LNCAP (cell line): ENCODE data around the gene FARS2.

Source experiments
- TF ChIP-seq, protein P1 (sequence below): fragments of 450-650 bp; IDR thresholded peaks from 2 replicates; pipeline ENCODE4 v1.5.1; 2017; ENCODE audit warnings: mild to moderate bottlenecking

FARS2 gene

DNA sequence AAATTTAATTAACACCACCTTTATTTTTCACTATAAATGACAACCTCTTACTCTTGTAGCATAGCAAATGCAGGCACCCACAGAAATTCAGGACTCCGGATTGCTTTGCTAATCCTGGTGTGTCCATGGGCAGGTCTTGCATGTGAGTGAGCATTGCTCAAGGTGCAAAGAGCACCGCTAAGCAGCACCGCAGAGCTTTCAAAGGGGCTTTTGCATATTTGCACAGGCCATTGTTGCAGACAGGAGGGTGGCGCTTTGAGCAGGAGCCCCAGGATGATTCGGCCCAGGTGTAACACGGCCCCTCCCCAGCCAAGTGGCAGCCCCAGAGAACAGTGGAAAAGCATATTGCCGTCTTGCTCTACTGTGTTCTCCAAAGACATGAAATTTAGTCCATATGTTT, 452.2 kb downstream of the FARS2 start:
- TF ChIP-seq, protein P1, sequence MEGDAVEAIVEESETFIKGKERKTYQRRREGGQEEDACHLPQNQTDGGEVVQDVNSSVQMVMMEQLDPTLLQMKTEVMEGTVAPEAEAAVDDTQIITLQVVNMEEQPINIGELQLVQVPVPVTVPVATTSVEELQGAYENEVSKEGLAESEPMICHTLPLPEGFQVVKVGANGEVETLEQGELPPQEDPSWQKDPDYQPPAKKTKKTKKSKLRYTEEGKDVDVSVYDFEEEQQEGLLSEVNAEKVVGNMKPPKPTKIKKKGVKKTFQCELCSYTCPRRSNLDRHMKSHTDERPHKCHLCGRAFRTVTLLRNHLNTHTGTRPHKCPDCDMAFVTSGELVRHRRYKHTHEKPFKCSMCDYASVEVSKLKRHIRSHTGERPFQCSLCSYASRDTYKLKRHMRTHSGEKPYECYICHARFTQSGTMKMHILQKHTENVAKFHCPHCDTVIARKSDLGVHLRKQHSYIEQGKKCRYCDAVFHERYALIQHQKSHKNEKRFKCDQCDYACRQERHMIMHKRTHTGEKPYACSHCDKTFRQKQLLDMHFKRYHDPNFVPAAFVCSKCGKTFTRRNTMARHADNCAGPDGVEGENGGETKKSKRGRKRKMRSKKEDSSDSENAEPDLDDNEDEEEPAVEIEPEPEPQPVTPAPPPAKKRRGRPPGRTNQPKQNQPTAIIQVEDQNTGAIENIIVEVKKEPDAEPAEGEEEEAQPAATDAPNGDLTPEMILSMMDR, result no peak

DNA sequence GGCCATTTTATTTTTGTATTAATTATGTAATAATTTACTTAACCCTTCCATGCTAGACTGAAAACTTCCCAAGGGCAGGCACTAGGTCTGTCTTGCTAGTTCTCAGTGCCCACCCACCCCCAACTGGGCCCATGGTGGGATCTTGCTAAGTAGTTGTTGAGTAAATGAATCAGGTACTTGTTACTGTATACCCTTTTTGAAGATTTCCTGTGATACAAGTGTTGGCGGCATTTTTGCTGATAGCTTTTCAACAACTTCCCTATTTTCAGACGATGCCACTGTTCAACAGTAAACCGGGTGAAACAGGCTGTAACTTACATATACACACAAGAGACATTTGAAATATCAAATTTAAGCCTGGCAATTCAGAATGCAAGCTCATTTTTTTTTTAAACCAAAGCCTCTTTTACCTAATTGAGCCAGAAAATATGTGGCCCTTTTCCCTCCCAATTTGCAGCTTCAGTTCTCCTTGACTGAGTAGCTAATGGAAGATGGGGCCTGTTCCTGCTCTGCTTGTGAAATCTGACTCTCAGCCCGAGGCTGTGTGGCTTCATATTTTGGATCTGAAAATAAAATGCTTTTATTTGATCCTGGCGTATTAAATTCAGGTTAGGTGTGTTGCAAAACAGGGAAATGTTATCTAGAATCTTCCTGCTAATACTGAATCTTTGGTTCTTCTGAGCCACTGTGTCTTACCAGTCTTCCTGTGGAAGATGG, 457.1 kb downstream of the FARS2 start:
- TF ChIP-seq, protein P1, result no peak

DNA sequence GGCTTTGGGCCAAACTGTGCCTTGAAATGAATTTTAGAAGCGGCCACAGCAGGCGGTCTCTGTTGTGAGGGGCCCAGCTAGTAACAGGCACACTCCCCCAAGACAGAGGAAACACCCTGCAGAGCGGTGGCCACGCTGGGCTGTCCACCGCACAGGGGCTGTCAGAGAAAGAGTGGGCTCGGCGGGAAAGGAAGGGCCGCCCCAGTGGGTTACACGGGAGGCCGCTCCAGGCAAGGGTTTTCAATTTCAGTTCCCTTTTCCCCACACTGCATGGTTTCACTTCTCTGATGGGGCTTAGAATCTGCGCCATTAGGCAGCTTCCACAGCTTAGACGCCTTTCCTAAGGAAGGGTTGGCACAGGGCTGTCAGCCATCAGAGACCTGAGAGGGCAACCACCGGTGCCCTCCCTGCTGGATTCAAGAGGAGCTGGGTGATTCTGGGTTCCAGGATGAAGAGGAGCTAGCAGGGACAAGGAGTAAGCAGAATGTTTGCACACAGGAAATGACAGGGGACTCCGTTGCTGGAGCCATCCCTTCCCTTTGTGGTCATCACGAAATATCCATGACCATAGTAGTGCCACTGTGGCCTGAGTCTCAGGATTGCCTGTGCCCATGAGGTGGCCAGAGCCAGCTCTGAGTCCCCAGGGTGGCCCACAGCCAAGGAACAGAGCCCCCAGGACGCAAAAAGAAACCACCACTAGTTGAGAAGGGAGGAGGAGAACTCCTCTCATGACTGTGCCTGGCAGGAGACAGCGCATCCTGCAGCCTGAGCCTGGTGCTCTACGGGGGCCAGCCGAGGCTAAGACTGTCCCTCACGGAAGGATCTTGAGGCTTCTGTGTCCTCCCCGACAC, 462.8 kb downstream of the FARS2 start:
- TF ChIP-seq, protein P1, result no peak

DNA sequence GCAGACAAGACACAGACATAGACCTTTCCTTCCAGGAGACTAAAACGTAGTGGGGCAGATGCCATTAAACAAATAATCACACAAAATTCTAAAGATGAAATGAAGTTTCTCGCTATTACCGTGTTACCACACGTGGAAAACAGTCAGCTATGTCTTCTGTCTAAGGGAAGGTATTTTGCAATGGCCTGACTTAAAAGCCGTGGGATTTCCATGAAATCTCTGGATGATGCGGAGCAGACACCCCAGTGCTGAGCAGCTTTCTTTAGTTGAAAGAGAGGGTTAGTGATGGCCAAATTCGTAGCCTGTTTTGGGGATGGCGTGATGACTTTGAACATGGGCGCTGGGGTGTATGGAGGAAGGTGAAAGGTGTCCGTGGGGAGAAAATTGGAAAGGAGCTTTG, 463.6 kb downstream of the FARS2 start:
- TF ChIP-seq, protein P1, result no peak

DNA sequence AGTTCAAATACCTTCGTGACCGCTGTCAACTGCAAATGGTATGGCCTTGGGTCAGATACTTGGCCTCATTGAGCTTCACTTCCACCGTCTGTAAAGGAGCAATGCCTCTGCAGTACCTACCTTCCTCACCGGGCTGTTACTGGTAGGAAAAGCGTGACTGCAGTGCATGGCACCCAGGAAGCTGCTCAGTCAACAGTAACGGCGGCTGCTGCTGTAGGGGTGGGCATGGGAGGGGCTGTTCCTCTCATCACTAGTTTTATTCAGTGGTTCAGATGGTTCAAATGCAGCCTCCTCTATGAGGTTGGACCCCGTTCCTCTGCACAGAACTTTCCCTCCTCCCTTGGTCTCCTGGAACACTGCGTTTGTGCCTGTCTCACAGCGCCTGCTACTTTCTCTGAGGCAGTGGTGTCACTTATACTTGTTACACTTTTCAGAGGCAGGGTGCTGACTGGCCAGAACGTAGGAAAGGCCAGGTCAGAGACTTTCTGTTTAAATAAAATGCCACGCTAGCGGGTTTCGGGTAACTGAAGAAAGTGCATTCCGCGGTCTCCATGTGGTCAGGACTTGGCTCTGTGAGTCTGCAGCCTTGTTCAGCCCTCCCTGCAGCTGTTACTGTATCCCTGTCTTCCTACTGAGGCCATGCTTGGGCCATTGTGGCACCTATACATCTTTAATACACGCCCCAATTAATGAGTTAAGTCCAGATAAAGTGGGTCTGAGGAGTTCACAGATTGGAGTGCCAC, 465.8 kb downstream of the FARS2 start:
- TF ChIP-seq, protein P1, result no peak

DNA sequence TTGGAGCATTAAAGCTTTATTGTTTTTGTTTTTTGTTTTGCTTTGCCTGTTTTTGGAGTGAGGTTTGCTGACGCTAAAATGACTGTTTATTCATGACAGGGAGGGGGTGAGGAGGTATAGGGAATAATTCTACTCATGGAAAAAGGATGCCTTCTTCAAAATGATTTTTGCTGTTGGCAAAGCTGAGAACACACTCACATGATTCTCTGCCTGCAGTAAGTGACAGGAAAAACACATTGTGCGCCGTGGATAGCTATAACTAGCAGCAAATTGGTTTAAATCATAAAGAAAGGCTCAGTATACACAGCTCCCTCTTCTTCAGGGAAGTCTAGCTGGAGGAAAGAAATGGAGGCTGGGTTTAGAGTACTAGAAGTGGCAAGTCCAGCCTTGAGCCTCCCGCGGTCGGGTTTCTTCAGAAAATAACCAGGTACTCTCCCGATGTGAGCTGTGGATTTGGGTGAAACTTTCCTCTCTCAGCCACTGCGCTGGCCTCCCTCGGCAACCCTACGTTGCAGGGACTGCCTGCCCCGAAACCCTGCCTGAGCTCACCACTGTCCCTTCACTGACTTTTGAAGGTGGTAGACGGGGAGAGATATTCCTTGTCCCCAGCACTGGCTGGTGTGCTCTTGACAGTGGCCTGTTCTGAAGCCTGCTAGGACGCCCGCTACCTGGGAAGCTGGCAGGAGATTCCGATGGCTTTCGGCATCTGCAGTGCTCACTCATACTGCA, 467.2 kb downstream of the FARS2 start:
- TF ChIP-seq, protein P1, result no peak

DNA sequence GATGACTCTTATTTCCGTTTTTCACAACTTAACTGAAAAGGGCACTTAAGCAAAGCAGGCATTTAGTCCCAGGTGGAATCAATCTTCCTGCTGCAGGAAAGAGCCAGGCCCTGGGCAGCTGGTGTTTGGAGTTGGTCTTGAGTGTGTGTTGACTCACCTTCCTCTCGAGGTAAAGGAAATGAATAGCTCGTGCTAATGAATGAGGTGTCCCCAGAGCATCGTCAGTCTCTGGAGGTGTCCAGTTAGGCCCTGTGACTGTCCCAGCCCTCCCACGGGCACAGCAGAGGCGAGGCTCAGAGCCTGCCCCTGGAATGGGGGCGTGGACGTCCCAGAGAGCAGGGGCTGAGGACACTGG, 467.7 kb downstream of the FARS2 start:
- TF ChIP-seq, protein P1, result no peak
